Measurements from ENCODE around the gene PICALM.

PICALM gene

GRCh38 chr11:86052693-86053641 is 15.9 kb downstream of the PICALM start:
- Histone ChIP-seq H3K27ac (ENCODE audit: low read length) (no peak overlapping the region), H3K4me3 (ENCODE audit: low read depth in 1 of 2, low read length in 2 of 2) (no peak overlapping the region), H3K79me2 (ENCODE audit: insufficient read depth, low read length) (peaks cover 100% of the 10 kb centered on the region), H3K27me3 (ENCODE audit: insufficient read depth, low read length, poor library complexity) (no peaks in the 10 kb centered on the region), H3K36me3 (ENCODE audit: insufficient read depth, low read length) (no peaks in the 10 kb centered on the region), H3K9me3 (ENCODE audit: insufficient read depth, low read length, severe bottlenecking) (no peaks in the 10 kb centered on the region), H4K20me1 (ENCODE audit: insufficient read depth, low read length) (peaks cover 85% of the 10 kb centered on the region), H3K4me2 (ENCODE audit: insufficient read depth, low read length) (no peak overlapping the region), H2AFZ (ENCODE audit: low read depth, low read length) (no peak overlapping the region), H3K4me1 (ENCODE audit: insufficient read depth, low read length) (no peaks in the 10 kb centered on the region), H3K9ac (ENCODE audit: low read depth, low read length) (no peak overlapping the region)
- DNase-seq (no peak), ATAC-seq (ENCODE audit: insufficient read depth, low read depth) (no peak)
- TF ChIP-seq CTCF (IDR thresholded peaks at IDR 0.05; ENCODE audit: borderline replicate concordance, extremely low read depth, low read length, poor library complexity, severe bottlenecking) (no peak), EZH2 (IDR thresholded peaks at IDR 0.05; ENCODE audit: borderline replicate concordance, low read depth, low read length, severe bottlenecking) (no peak)

GRCh38 chr11:86050196-86050709 is 18.6 kb downstream of the PICALM start:
- Histone ChIP-seq H3K27me3 (ENCODE audit: insufficient read depth, low read length, poor library complexity) (no peaks in the 10 kb centered on the region), H3K4me2 (ENCODE audit: insufficient read depth, low read length) (no peak overlapping the region), H3K4me1 (ENCODE audit: insufficient read depth, low read length) (no peaks in the 10 kb centered on the region), H3K9ac (ENCODE audit: low read depth, low read length) (no peak overlapping the region), H3K79me2 (ENCODE audit: insufficient read depth, low read length) (peaks cover 100% of the 10 kb centered on the region), H3K4me3 (ENCODE audit: low read depth in 1 of 2, low read length in 2 of 2) (no peak overlapping the region), H3K9me3 (ENCODE audit: insufficient read depth, low read length, severe bottlenecking) (no peaks in the 10 kb centered on the region), H3K36me3 (ENCODE audit: insufficient read depth, low read length) (no peaks in the 10 kb centered on the region), H3K27ac (ENCODE audit: low read length) (no peak overlapping the region), H2AFZ (ENCODE audit: low read depth, low read length) (no peak overlapping the region), H4K20me1 (ENCODE audit: insufficient read depth, low read length) (peaks cover 92% of the 10 kb centered on the region)
- DNase-seq (no peak), ATAC-seq (ENCODE audit: insufficient read depth, low read depth) (no peak)
- TF ChIP-seq EZH2 (IDR thresholded peaks at IDR 0.05; ENCODE audit: borderline replicate concordance, low read depth, low read length, severe bottlenecking) (no peak), CTCF (IDR thresholded peaks at IDR 0.05; ENCODE audit: borderline replicate concordance, extremely low read depth, low read length, poor library complexity, severe bottlenecking) (no peak)

- Histone ChIP-seq H4K20me1 (ENCODE audit: insufficient read depth, low read length) (peaks cover 92% of the 10 kb centered on the region), H3K4me1 (ENCODE audit: insufficient read depth, low read length) (no peaks in the 10 kb centered on the region), H3K4me2 (ENCODE audit: insufficient read depth, low read length) (no peak overlapping the region), H3K36me3 (ENCODE audit: insufficient read depth, low read length) (no peaks in the 10 kb centered on the region), H3K9ac (ENCODE audit: low read depth, low read length) (no peak overlapping the region), H3K9me3 (ENCODE audit: insufficient read depth, low read length, severe bottlenecking) (no peaks in the 10 kb centered on the region), H3K27ac (ENCODE audit: low read length) (no peak overlapping the region), H2AFZ (ENCODE audit: low read depth, low read length) (no peak overlapping the region), H3K27me3 (ENCODE audit: insufficient read depth, low read length, poor library complexity) (no peaks in the 10 kb centered on the region), H3K79me2 (ENCODE audit: insufficient read depth, low read length) (peaks cover 99% of the 10 kb centered on the region), H3K4me3 (ENCODE audit: low read depth in 1 of 2, low read length in 2 of 2) (no peak overlapping the region)
- TF ChIP-seq EZH2 (IDR thresholded peaks at IDR 0.05; ENCODE audit: borderline replicate concordance, low read depth, low read length, severe bottlenecking), result no peak
- no peak for TF ChIP-seq CTCF (IDR thresholded peaks at IDR 0.05; ENCODE audit: borderline replicate concordance, extremely low read depth, low read length, poor library complexity, severe bottlenecking)
- ATAC-seq (ENCODE audit: insufficient read depth, low read depth) (no peak), DNase-seq (no peak)
Observed at GRCh38 chr11:86047275-86047991, 21.5 kb downstream of the PICALM start.
